ENCODE results near the gene ZSWIM8.
"Not testable (repeated sequence)": the region's sequence is repeated elsewhere in the genome, so short reads cannot be mapped to it uniquely, and the experiment has no call there.

The ZSWIM8 gene

DNA sequence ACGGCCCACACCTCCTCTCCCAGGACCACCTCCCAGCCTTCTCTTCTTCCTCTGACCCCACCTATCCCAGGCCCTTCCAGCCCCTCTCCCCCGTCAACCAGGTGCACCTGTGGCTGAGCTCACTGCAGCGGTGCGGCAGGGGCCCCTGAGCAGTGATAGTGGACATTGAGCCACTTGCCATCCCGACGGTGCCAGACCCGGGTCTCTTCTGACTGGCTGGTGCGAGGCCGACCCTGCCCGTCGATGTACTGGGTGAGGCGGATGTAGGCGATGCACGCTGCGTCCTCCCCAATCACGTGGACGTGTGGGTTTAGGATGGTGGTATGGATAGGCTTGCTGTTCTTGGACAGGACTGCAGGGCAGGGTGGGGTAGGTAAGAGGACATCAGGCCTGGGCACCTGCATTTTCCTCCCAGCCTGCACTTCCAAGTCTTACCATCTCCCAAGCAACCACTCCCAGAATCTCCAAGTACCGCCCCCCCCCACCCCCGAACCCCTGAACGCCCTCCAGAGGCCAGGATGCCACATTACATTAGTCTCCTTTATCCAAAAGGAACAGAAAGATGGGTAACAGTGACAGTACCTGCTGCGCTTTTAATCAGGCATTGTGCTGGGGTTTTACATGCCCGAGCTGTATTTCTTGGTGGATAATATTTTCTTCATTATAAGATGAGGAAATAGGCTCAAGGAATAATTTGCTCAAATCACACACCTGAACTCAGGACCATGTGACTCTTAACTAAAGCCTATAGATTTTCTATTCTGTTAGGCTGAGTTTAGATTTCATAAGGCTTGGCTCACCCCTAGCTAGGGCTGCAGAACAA lies 29.7 kb downstream of the ZSWIM8 start:
- no peak for DNase-seq (ENCODE audit: low read depth in 2 of 2)

DNA sequence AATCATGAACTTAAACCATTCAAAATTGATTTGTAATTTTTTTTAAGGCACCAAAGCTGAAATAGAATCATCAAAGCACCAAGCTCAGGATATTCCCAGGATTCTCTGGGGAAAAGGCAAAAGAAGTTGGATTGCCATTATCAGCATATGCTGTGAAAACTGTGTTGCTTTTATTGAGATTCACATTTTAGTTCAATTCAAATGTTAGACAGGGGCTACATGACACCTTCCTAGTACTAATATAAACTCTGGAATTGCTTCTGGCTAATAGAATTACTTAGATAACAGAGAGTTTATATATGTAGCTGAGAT lies 30.3 kb downstream of the ZSWIM8 start:
- DNase-seq (ENCODE audit: low read depth in 2 of 2), result no peak

GRCh38 chr10:73816917-73817729 lies 31.7 kb downstream of the ZSWIM8 start:
- no peak for DNase-seq (ENCODE audit: low read depth in 2 of 2)

GRCh38 chr10:73817826-73818225 lies 32.4 kb downstream of the ZSWIM8 start:
- DNase-seq (ENCODE audit: low read depth in 2 of 2), result no peak

DNA sequence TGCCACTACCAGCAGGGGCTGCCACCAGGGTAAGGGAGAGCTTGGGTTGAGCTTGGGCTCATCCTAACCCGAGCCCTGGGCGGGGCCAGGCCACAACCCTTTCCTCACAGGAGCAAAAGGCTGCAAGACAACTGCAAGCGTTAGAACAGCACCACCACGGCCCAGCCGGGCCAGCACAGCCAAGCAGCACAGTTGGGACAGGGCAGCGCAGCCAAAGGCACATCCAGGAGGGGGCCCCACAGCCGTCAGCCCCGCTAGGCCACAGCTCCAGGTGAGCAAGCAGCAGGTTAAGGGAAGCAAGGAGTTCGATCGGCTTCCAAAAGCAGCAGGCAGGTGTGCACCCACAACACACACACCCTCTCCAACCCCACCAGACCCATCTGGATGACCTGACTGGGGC lies 33.0 kb downstream of the ZSWIM8 start:
- no peak for DNase-seq (ENCODE audit: low read depth in 2 of 2)

DNA sequence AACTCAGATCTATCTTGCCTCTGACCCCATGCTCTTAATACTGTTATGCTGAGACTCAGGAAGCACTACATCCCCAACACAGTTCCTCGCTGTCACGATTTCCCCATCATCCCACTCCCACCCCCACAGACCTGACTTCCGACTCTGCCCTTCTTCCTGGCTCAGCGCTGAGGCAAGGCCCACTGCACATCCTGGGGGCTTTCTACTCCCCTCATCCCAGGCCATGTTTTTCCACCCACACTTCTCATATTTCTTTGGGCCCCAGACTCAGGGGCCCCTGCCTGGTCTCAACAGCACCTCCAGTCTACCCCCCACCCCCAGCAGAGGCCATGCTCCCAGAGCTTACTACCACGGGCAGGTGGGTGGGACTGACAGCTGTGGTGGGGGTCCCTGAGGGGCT lies 33.7 kb downstream of the ZSWIM8 start:
- no peak for DNase-seq (ENCODE audit: low read depth in 2 of 2)

GRCh38 chr10:73819513-73820093 lies 34.2 kb downstream of the ZSWIM8 start:
- no peak for DNase-seq (ENCODE audit: low read depth in 2 of 2)

GRCh38 chr10:73823391-73823790 lies 38.0 kb downstream of the ZSWIM8 start:
- DNase-seq (ENCODE audit: low read depth in 2 of 2), result no peak

GRCh38 chr10:73824146-73824725 lies 38.8 kb downstream of the ZSWIM8 start:
- no peak for DNase-seq (ENCODE audit: low read depth in 2 of 2)

- no peak for DNase-seq (ENCODE audit: low read depth in 2 of 2)
These were observed 42.1 kb downstream of the ZSWIM8 start for GRCh38 chr10:73827346-73828089.

- no peak for DNase-seq (ENCODE audit: low read depth in 2 of 2)
These were observed 42.8 kb downstream of the ZSWIM8 start for GRCh38 chr10:73828161-73828560.

GRCh38 chr10:73829090-73829489 lies 43.7 kb downstream of the ZSWIM8 start:
- not testable (repeated sequence) for DNase-seq (ENCODE audit: low read depth in 2 of 2)

DNA sequence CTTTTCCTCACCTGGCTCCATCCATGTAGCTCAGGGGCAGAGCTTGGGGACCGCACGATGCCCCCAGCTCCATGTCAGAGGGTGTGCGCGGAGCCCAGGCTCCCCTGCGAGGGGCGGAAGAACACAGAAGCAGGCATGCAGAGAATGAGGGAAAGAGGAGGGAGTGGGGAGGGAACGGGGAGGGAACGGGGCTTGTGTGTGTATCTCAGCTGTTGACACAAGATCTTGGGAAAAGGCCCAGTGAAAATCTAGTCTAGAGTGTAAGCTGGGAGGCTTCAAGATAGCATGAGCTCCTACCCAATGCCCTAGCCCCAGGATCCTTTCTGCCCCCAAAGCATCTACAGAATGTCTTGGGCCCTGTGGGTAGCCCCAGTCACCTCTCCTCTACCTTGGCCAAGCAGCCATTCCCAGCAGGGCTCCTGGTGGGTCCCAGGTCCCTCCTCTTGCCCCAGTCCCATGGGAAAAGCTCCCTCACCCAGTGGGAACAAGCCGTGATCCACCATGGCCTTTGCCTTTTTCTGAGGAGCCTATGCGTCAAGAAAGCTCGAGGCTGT lies 51.1 kb downstream of the ZSWIM8 start:
- no peak for DNase-seq (ENCODE audit: low read depth in 2 of 2)

GRCh38 chr10:73837072-73837471 lies 51.7 kb downstream of the ZSWIM8 start:
- no peak for DNase-seq (ENCODE audit: low read depth in 2 of 2)

GRCh38 chr10:73838008-73838567 lies 52.7 kb downstream of the ZSWIM8 start:
- no peak for DNase-seq (ENCODE audit: low read depth in 2 of 2)

DNA sequence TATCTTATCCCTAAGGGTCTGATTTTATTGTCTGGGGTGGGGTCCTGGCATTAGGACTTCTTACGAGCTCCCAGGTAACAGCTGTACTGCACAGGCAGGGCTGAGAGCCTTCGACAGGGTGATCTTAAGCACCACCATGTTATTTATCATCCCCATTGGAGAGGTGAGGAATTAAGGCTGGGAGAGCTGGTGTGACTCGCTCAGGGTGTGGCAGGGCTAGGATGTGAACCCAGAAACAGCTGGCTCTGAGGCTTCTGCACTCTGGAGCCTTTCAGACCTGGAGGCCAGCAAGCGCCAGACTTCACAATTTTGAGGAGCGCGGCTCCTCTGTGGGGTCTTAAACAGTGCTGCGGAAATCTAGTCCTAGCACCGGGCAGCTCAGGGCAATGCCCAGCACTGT lies 53.4 kb downstream of the ZSWIM8 start:
- DNase-seq (ENCODE audit: low read depth in 2 of 2), result no peak

- no peak for DNase-seq (ENCODE audit: low read depth in 2 of 2)
These were observed 54.0 kb downstream of the ZSWIM8 start for GRCh38 chr10:73839276-73839966.

- DNase-seq (ENCODE audit: low read depth in 2 of 2), result no peak
These were observed 54.6 kb downstream of the ZSWIM8 start for GRCh38 chr10:73840056-73840402.

GRCh38 chr10:73840403-73841060 lies 55.1 kb downstream of the ZSWIM8 start:
- no peak for DNase-seq (ENCODE audit: low read depth in 2 of 2)

DNA sequence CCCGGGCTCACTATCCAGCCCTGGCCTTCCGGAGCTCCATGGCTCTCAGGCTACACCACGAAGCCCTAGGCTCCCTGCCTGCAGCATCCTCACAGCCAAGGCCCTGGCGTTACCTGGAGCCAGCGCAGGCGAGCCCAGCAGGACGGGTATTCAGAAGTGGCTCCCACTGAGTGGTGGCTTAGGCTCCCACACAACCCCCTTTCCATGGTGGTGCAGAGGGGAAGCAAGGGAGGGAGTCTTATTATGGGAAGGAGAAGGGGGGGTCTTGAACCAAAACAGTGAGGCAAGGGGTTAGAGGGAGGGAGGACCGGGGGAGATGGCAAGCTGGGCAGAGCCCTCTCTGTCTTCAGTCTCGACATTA lies 55.6 kb downstream of the ZSWIM8 start:
- DNase-seq (ENCODE audit: low read depth in 2 of 2), result no peak

Data from stimulated activated CD4-positive, alpha-beta T cell treated with anti-CD3 and anti-CD28 coated beads, Interleukin-1b, Interleukin-23, amount 100 ng/mL, for 4 hours (primary cell).